OCI-LY3 (cell line): ENCODE results near the gene PPBP.

Experiments used
- CTCF ChIP-seq: fragments of 200-600, 300-600 bp; sonication (generic); IDR thresholded peaks from 2 replicates; pipeline ENCODE4 v1.5.1; 2014; ENCODE audit warnings: antibody characterized with exemption, low read length, low read depth
- EZH2phosphoT487 ChIP-seq: fragments of 200-600 bp; shearing (Covaris generic); IDR thresholded peaks from 2 replicates; pipeline ENCODE4 v1.6.1; 2018; ENCODE audit warnings: antibody characterized with exemption, mixed run types, low read depth

GRCh38 chr4:73970945-73971344, 17.0 kb downstream of the PPBP start:
- TF ChIP-seq CTCF: no peak
- no peak for TF ChIP-seq EZH2phosphoT487
